Measurements from ENCODE around the gene ALG8. TPM values are rescaled to one million over a fixed set of nuclear protein-coding genes. Genes with fewer than 3 reads are reported as not detected.
"Not testable (repeated sequence)": the region's sequence is repeated elsewhere in the genome, so short reads cannot be mapped to it uniquely, and the experiment has no call there.

ALG8 gene
- total RNA-seq, 4 donors from 2014 or later: 15.6 to 26.7 (median 21.2) TPM

- H3K4me3 ChIP-seq: no peak overlapping the region
- H3K27me3 ChIP-seq: no peaks in the 10 kb centered on the region
- H3K4me1 ChIP-seq: no peaks in the 10 kb centered on the region
- no peak for DNase-seq (ENCODE audit: low spot score in 2 of 2)
- TF ChIP-seq POLR2AphosphoS5 (IDR thresholded peaks at IDR 0.05) (no peak), EP300 (IDR thresholded peaks at IDR 0.05) (no peak), POLR2A (IDR thresholded peaks at IDR 0.05) (no peak)
- TF ChIP-seq, protein P1, sequence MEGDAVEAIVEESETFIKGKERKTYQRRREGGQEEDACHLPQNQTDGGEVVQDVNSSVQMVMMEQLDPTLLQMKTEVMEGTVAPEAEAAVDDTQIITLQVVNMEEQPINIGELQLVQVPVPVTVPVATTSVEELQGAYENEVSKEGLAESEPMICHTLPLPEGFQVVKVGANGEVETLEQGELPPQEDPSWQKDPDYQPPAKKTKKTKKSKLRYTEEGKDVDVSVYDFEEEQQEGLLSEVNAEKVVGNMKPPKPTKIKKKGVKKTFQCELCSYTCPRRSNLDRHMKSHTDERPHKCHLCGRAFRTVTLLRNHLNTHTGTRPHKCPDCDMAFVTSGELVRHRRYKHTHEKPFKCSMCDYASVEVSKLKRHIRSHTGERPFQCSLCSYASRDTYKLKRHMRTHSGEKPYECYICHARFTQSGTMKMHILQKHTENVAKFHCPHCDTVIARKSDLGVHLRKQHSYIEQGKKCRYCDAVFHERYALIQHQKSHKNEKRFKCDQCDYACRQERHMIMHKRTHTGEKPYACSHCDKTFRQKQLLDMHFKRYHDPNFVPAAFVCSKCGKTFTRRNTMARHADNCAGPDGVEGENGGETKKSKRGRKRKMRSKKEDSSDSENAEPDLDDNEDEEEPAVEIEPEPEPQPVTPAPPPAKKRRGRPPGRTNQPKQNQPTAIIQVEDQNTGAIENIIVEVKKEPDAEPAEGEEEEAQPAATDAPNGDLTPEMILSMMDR (IDR thresholded peaks at IDR 0.05): no peak
- no peaks in the 10 kb centered on the region for H3K9me3 ChIP-seq
- no peak overlapping the region for H3K27ac ChIP-seq
- H3K36me3 ChIP-seq: no peaks in the 10 kb centered on the region
- 94% methylated on average over 7 of the region's 7 CpGs for WGBS
Measured at GRCh38 chr11:78179459-78180071, 40.1 kb upstream of the ALG8 start.

GRCh38 chr11:78177216-78177615, 37.8 kb upstream of the ALG8 start:
- WGBS: 94% methylated on average over 7 of the region's 7 CpGs
- Histone ChIP-seq H3K4me1 (no peaks in the 10 kb centered on the region), H3K27ac (no peak overlapping the region), H3K36me3 (peaks cover 18% of the 10 kb centered on the region), H3K4me3 (no peak overlapping the region), H3K27me3 (no peaks in the 10 kb centered on the region), H3K9me3 (no peaks in the 10 kb centered on the region)
- DNase-seq (ENCODE audit: low spot score in 2 of 2): no peak
- TF ChIP-seq, protein P1 (IDR thresholded peaks at IDR 0.05): no peak
- TF ChIP-seq POLR2AphosphoS5 (IDR thresholded peaks at IDR 0.05) (no peak), POLR2A (IDR thresholded peaks at IDR 0.05) (no peak), EP300 (IDR thresholded peaks at IDR 0.05) (no peak)

DNA sequence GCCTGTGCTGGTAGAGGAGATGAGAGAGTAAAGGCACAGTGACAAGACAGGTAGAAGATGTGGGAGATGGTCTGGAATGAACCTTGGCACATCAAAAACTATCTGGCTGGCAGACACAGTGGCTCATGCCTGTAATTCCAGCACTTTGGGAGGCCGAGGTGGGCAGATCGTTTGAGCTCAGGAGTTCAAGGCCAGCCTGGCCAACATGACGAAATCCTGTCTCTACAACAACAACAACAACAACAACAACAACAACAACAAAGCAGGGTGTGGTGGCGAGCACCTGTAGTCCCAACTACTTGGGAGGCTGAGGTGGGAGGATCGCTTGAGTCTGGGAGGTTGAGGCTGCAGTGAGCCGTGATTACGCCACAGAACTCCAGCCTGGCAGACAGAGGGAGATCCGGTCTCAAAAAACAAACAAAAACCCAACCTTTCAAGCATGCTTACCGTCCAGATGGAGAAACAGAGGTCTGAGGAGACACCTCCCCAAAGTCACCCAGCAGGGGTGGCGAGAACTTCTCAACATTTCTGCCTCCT, 37.2 kb upstream of the ALG8 start:
- H3K4me3 ChIP-seq: no peak overlapping the region
- no peaks in the 10 kb centered on the region for H3K4me1 ChIP-seq
- H3K27me3 ChIP-seq: no peaks in the 10 kb centered on the region
- H3K27ac ChIP-seq: no peak overlapping the region
- H3K9me3 ChIP-seq: no peaks in the 10 kb centered on the region
- no peak for TF ChIP-seq POLR2AphosphoS5 (IDR thresholded peaks at IDR 0.05)
- no peak for TF ChIP-seq EP300 (IDR thresholded peaks at IDR 0.05)
- TF ChIP-seq, protein P1 (IDR thresholded peaks at IDR 0.05): no peak
- no peak for TF ChIP-seq POLR2A (IDR thresholded peaks at IDR 0.05)
- 93% methylated on average over 10 of the region's 10 CpGs for WGBS
- H3K36me3 ChIP-seq: peaks cover 24% of the 10 kb centered on the region
- DNase-seq (ENCODE audit: low spot score in 2 of 2): no peak

- H3K36me3 ChIP-seq: peaks cover 24% of the 10 kb centered on the region
- 98% methylated on average over 3 of the region's 3 CpGs for WGBS
- not testable (repeated sequence) for H3K27me3 ChIP-seq; DNase-seq (ENCODE audit: low spot score in 2 of 2); H3K27ac ChIP-seq; H3K4me3 ChIP-seq; H3K9me3 ChIP-seq; H3K4me1 ChIP-seq
Measured at GRCh38 chr11:78175862-78176261, 36.4 kb upstream of the ALG8 start.

- no peak overlapping the region for H3K27ac ChIP-seq
- no peaks in the 10 kb centered on the region for H3K27me3 ChIP-seq
- H3K4me1 ChIP-seq: peaks cover 19% of the 10 kb centered on the region
- no peaks in the 10 kb centered on the region for H3K9me3 ChIP-seq
- no peak for TF ChIP-seq POLR2AphosphoS5 (IDR thresholded peaks at IDR 0.05)
- TF ChIP-seq, protein P1 (IDR thresholded peaks at IDR 0.05): no peak
- no peak for TF ChIP-seq POLR2A (IDR thresholded peaks at IDR 0.05)
- TF ChIP-seq EP300 (IDR thresholded peaks at IDR 0.05): no peak
- H3K4me3 ChIP-seq: no peak overlapping the region
- no peak for DNase-seq (ENCODE audit: low spot score in 2 of 2)
- H3K36me3 ChIP-seq: peaks cover 24% of the 10 kb centered on the region
- 86% methylated on average over 6 of the region's 6 CpGs for WGBS
Measured at GRCh38 chr11:78171951-78172350, 32.5 kb upstream of the ALG8 start.

All from suprapubic skin (tissue), 4 donors.